Adrenal gland (tissue), 5 donors: ENCODE results near the gene SMC1B.

Experiments
- POLR2A ChIP-seq, 2 donors: fragments of 450-650 bp; IDR thresholded peaks; one replicate each; pipeline ENCODE4 v1.6.1; 2017; ENCODE audit warnings: antibody characterized with exemption in 2 of 2, mild to moderate bottlenecking in 2 of 2, moderate library complexity in 1 of 2
- TF ChIP-seq, protein P1 (sequence below), 6 experiments: fragments of 450-650 bp in 4 of 6; fragments of 200-600 bp in 2 of 6; sonication (generic) in 1 of 6; IDR thresholded peaks; 1 replicate in 5 of 6; 2 replicates in 1 of 6; pipeline versions ENCODE4 v1.5.1 to v1.8.0; 2016 to 2021; ENCODE audit warnings: antibody characterized with exemption in 6 of 6, mild to moderate bottlenecking in 2 of 6, moderate library complexity in 1 of 6
- donor health status: DM: no; HTN: no; CAD: no.

DNA sequence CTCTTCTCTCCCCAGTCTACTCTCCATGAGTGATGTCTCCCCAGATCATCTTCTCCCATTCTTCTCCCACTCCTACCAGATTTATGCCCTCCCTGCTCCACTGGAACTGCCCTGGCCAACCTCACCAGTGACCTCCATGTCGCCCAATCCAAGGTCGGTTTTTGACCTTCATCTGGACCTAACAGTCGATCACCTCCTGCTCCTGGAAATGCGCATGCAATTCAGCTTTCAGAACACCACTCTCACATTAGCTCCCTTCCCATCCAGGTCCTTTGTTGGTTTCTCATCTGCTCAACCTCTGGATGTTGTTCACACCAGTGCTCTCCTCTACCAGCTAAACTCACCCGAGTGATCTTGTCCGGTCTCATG lies 5.4 kb upstream of the SMC1B start:
- TF ChIP-seq, protein P1, sequence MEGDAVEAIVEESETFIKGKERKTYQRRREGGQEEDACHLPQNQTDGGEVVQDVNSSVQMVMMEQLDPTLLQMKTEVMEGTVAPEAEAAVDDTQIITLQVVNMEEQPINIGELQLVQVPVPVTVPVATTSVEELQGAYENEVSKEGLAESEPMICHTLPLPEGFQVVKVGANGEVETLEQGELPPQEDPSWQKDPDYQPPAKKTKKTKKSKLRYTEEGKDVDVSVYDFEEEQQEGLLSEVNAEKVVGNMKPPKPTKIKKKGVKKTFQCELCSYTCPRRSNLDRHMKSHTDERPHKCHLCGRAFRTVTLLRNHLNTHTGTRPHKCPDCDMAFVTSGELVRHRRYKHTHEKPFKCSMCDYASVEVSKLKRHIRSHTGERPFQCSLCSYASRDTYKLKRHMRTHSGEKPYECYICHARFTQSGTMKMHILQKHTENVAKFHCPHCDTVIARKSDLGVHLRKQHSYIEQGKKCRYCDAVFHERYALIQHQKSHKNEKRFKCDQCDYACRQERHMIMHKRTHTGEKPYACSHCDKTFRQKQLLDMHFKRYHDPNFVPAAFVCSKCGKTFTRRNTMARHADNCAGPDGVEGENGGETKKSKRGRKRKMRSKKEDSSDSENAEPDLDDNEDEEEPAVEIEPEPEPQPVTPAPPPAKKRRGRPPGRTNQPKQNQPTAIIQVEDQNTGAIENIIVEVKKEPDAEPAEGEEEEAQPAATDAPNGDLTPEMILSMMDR (IDR thresholded peaks at IDR 0.05) = no peak
- no peak for TF ChIP-seq POLR2A (IDR thresholded peaks at IDR 0.05)
